NB4 (cell line): ENCODE data around the gene CBFA2T3.

Experiments used
- CTCF ChIP-seq: IDR thresholded peaks from one replicate; pipeline ENCODE4 v1.5.1; 2012; ENCODE audit warnings: low read depth, low read length
- POLR2A ChIP-seq: IDR thresholded peaks from 2 replicates; pipeline ENCODE4 v1.6.1; 2011; ENCODE audit warnings: mild to moderate bottlenecking; ENCODE audit not compliant: insufficient read length; ENCODE audit errors: extremely low read depth
- TF ChIP-seq, protein P1 (sequence below): IDR thresholded peaks from 2 replicates; pipeline ENCODE4 v1.6.1; 2011; ENCODE audit warnings: low read depth, low read length

DNA sequence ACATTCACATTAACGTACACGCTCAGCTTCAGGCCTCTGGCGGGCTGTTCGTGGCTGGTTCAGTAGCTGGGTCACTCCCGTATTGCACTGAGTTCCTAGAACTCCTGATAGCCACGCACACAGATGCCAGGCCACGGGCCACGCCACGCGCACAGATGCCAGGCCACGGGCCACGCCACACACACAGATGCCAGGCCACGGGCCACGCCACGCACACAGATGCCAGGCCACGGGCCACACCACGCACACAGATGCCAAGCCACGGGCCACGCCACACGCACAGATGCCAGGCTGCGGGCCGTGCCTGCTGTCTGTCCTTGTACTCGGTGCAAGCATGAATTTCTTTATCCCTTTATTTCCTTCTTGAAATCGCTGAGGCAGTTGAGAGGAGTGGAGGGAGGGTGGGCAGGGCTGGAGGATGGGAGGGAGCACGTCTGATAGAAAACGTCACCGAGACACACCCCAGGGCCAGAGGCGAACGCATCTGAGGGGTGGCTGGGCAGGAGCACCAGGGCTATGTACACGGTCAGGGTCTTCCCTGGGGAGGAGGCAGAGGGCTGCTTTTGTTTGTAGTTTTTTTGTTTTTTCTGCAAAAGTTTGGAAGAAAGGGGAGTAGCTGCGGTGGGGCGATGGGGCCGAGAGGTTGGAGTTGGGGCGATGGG, 101.9 kb downstream of the CBFA2T3 start:
- TF ChIP-seq CTCF (no peak), POLR2A (no peak)
- TF ChIP-seq, protein P1, sequence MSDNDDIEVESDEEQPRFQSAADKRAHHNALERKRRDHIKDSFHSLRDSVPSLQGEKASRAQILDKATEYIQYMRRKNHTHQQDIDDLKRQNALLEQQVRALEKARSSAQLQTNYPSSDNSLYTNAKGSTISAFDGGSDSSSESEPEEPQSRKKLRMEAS, result no peak
